HG02571 (cell line): ENCODE measurements around the gene SYNRG.

Experiments used
- ATAC-seq: cut with Tn5 transposase; IDR thresholded peaks from one replicate; pipeline ENCODE4 v1.9.1; 2021; ENCODE audit warnings: mild to moderate bottlenecking, moderate library complexity; ENCODE audit not compliant: unreplicated experiment

SYNRG gene

GRCh38 chr17:37476431-37477120, 132.6 kb downstream of the SYNRG start:
- ATAC-seq: no peak

- no peak for ATAC-seq
Observed at GRCh38 chr17:37475731-37476420, 133.3 kb downstream of the SYNRG start.

- ATAC-seq: no peak
Observed at GRCh38 chr17:37470181-37470580, 139.0 kb downstream of the SYNRG start.

- ATAC-seq: no peak
Observed at GRCh38 chr17:37466471-37466870, 142.7 kb downstream of the SYNRG start.

GRCh38 chr17:37465069-37465616, 144.1 kb downstream of the SYNRG start:
- no peak for ATAC-seq
